ENCODE data around the gene PLEKHG5.

GRCh38 chr1:6485168-6486101 is 6.0 kb downstream of the PLEKHG5 start:
- TF ChIP-seq CTCF (IDR thresholded peaks at IDR 0.05) (no peak), POLR2A (IDR thresholded peaks at IDR 0.05) (no peak)

All from adrenal gland (tissue), 5 donors.